ENCODE measurements around the gene HMSD.

GRCh38 chr18:63986885-63987284, 37.8 kb downstream of the HMSD start:
- TF ChIP-seq CTCF (IDR thresholded peaks at IDR 0.05) (no peak), POLR2A (IDR thresholded peaks at IDR 0.05) (no peak)
